GM19372 (cell line): ENCODE data around the gene CACNA1D.
"Not testable (repeated sequence)": the region's sequence is repeated elsewhere in the genome, so short reads cannot be mapped to it uniquely, and the experiment has no call there.

ENCODE experiments used
- ATAC-seq: cut with Tn5 transposase; IDR thresholded peaks from one replicate; pipeline ENCODE4 v1.9.1; 2021; ENCODE audit warnings: mild to moderate bottlenecking, low read depth, moderate library complexity; ENCODE audit not compliant: unreplicated experiment

CACNA1D gene

DNA sequence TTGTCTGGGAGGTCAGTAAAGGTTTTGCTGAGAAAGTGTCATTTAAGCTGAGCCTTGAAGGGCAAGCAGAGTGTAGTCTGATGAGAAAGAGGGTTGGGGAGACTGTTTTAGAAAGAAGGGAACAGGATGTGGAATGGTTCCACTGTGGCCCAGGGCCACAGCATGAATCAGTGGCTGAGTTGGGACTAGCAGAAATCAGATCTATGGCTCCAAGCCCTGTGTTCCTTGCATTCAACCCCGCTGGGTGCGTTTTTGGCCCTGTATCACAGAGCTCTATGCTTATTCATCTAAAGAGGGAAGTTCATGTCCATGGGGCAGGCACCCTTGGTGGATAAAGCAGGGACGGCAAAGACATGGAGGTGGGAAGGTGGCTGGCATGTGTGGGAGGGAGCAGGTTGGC lies 151.3 kb downstream of the CACNA1D start:
- no peak for ATAC-seq

DNA sequence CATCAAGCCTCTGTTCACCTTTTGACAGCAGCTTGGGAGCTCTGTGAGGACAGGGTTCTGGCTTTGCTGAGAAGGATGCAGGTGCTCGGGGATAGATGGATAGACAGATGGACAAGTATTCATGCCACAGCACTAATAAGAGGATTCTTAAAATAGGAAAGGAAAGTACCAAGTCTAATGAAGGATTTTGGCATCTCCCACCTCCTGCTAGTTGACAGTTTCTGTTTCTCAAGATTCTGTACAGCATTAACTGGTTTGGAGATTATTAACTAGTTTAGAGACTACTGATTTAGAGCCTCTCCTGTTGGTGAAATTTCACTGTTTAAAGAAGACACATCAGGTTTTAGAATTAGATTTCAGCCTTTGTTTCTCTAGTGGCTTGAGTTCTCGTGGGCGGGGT lies 152.3 kb downstream of the CACNA1D start:
- ATAC-seq: peak; percentile 53

DNA sequence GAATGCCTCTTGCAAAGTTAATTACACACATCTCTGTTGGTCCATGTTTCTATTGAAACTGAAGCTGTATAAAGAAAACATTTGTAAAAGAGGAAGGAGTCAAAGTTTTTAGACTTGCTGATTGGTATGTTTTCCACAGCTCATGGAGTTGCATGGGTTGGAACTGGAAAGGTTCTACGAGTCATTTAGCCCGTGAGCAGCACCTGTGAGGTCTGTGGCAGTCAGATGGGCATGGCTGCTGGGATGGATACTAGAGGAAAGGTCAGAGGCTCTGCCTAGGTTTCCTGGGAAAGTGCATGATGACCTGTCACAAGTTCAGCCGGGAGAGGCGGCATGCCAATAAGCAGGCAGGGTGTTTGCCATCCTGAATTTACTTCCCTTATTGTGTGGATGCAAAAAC lies 155.4 kb downstream of the CACNA1D start:
- no peak for ATAC-seq

DNA sequence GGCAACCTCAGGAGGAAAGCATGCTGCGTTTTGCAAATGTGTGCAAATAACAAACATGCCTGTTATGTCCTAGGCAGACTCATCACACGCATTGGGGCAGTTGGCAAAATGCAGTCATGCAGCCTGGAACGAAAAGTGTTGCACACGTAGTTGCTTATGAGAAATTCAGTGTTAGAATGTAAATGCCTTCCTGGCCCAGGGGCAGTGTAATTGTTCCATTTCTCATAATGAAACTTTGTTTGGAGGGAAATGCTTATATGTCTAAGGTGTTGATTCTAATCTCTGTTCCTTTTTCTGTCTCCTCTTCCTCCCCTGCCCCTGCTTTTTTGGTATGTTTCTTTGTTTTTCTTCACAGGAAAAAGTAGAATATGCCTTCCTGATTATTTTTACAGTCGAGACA lies 156.0 kb downstream of the CACNA1D start:
- peak; percentile 65 for ATAC-seq

DNA sequence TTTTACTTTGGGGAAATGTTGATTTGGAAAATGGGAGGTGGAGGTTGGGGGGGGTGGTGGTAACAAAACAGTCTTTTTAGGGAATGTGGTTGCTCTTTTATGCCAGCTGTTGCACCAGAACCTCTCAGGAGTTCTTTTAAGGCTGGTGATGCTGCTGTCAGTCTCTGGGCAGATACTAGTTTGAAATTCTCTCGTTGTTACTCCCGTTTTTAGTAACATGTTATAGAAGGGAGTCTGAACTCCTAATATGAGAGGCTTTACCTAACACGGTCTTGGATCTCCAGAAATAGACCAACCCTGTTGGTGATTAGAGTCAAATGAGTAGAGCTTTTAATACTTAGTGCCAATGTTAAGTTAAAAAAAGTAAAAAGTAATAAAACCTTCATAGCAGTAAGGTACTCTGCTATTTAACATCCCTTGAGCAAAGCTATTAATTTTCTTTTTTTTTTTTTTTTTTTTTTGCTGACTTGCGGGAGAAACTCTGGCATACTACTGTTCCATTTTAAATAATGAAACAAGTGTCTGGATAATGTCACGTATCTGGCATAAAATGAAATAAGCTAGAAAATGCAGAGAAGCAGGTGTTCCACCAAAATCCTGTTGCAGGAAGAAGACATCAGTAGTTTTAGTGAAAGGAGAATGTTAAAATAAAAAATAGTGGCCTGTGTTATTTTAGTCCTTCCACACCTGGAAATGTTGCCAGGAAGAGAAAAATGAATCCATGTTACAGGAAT lies 156.7 kb downstream of the CACNA1D start:
- ATAC-seq: no peak

DNA sequence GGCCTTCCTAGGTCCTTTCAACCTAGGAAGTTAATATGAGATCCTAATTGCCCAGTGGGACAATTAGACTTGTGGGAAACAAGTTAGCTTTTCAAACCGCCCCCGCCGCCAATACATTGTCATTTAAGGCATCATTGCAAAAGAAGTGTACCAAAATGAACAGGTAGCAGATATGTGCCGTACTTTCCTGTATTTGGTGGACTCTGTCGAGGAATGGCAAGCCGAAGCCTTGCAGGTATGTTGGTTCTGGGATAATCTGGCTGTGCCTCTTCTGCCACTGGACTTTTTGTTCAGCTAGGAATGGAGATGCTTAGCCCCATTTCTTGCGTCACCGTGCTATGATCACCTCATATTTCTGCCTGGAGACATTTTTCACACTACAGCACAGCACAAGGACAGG lies 157.5 kb downstream of the CACNA1D start:
- no peak for ATAC-seq

DNA sequence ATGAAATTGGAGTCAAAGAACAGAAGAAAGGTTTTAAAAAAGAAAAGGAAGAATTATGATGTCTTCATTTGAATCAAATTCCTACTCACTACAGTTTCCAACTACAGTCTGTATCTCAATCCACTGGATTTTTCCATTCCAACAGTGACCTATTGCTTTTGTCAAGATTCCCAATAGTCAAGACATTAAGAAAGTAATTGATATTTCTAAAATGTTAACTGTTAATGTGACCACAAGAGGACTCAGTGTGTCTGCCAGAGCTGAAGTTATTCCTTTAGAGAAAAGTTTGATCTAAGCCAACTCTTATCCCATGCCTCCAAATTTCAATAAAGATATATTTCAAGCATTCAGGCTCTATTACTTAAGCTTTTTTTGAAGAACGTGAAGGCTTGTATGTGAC lies 163.2 kb downstream of the CACNA1D start:
- no peak for ATAC-seq

DNA sequence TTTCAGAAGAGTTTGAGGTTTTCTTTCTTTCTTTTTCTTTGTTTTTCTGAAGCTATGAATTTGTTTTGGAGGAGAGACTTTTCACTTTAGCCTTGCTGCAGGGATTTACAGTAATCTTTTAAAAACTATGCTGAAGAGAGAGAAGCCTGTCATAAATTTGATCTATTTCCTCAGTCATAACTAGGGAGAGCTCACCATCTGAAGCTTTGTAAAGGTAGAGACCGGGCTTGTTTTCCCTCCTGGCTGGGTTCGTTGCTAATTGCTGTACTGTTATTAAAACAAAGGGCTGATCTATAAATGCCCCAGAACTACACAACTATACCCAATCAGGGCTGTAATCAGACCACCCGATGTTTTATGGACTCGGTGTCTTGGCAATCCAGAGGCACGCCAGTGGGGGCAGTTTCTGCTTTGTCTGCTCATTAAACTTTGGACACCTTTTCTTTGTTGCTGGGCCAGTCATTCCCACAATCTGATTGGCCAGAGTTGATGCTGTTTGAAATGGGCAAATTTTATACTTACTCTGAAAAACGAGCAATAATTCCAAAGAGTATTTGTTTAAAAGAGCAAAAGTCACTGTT lies 164.3 kb downstream of the CACNA1D start:
- ATAC-seq: no peak

DNA sequence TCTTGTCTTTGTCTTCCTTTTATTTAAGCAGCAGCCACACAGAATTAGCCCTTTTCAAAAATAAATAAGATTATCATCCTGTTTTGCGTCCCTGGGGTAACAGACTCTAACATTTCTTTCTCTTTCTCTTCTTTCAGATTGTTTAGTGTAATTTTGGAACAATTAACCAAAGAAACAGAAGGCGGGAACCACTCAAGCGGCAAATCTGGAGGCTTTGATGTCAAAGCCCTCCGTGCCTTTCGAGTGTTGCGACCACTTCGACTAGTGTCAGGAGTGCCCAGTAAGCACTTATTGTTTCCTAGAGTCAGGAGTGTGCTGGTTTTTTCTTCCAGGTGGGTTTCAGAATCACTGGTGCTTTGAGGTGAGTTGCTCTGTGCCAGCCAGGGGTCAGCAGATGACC lies 165.6 kb downstream of the CACNA1D start:
- ATAC-seq: no peak

DNA sequence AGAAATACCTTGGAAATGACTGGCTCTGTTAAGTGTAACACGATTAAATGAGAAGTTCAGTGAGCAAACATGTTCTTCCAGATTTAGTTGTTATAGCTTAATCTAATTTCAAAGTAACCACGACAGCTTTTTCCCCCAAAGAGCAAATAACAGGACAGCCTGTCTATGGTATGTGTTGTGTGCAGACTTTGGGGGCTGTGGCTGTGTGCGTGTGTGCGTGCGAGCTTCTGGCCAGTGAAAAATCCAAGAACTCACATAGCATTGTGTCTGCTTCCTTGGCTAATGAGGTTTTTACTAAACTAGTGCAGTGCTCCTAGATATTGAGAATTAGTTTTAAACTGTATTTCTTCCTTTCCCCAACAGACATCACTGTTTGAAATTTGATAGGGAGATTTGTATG lies 167.1 kb downstream of the CACNA1D start:
- ATAC-seq: no peak

DNA sequence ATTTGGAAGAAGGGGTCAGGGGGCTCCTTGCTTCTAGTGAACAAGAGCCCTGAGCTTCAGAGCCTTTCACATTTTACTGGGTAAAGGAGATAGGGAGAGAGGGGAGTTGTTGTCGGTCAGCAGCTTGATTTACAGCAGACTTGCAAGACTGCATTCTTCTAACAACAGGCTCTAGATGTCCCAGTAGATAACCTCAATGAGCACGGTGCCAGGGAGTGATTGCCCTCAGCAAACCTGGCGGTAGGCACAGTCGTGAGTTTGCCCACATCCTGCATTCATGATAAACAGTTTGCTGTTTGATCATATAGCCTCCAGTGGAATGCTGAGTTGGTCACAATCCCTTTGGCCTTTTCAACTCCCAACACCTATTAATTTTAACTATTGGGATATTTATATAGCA lies 170.4 kb downstream of the CACNA1D start:
- not testable (repeated sequence) for ATAC-seq

DNA sequence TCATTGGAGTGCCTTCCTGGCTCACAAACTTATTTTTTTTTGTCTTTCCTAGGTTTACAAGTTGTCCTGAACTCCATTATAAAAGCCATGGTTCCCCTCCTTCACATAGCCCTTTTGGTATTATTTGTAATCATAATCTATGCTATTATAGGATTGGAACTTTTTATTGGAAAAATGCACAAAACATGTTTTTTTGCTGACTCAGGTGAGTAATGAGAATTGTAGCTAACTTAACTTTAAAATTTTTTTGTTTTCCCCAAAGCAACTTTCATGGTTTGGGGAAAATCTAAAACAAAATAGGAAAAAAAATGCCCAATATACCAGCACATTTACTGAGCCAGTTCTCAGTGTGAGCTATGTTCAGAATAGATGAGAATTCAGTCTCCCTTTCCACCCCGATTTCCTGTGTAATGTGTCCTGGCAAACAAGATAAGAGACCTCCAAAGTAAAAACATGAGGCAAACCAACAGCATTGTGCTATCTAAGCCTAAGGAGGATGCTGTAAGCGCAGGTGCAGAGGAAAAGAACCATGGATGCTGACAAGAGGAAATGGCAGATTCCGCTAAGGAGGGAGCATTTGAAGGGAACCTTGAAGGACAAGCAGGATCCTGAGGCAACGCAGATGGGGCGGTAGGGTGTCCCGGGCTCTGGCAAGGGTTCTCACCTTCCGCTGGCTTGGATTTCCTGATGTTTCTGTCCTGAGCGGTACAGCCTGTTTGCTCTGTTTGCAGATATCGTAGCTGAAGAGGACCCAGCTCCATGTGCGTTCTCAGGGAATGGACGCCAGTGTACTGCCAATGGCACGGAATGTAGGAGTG lies 171.4 kb downstream of the CACNA1D start:
- ATAC-seq: no peak

DNA sequence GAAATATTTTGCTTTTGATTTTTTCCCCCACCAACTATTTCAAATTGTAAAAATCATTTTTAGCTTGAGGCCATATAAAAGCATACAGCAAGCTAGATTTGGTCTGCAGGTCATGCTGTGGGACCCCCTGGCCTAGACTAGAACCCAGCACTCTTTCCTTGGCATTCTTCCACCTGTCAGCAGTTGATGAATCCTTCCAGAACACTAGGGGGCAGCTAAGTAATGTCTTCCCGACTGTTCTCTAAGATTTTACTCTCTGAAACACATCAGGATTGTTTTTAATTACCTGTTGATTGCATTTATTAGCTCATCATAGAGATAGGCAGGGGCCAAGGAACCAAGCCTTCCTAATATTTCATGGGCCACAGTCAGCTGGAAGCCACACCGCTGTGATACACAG lies 174.5 kb downstream of the CACNA1D start:
- ATAC-seq: no peak

DNA sequence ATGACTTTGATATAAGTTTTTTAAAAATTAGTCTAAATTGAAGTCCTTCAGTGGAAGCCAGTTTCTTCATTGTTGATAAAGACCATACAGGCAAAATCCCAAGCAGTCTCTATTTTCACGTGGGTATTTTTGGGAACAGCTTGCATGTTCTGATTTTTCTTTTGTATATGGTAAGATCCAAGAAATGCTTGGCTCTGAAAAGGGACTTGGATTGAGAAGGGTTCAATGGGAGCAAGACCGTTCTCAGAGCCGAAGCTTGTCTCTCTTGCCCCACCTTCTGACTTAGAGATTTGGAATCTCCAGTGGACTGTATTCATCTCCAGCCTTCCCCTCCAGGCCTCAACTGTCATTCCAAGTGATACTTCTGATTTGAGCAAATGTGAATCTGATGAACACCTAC lies 176.3 kb downstream of the CACNA1D start:
- no peak for ATAC-seq

DNA sequence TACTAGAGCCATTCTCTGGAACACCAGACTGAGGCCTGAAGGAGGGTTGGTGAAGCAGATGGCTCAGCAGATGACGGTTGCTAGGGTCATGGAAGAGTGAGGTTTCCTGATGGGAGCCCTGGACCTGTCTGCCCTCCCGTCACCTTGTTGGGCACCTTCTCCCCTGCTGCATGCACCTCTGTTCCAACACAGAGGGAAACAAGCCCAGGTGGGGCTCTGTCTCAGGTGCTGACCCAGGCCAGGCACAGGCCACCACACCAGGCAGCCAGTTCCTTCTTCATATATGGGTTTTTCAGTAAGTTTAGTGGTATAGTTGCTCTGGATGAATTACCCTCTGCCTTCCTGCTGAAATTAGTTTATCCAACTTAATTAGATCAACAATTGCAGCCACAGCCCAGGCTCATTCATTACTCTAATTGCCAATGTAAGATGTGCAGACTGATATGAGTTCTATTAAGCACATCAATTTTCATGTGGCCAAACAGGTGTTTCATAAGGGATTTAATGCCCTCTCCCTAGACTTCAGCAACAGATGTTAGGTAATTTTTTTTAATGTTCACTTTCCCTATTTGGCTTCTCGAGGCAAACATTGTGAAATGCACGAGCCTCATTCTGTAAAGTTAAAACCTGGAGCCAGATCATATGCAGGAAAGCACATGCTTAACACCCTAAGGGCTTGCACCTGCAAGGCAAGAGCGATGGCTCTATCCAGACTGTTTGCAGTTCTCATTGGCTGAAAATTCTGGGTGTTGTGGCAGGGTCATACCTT lies 177.0 kb downstream of the CACNA1D start:
- ATAC-seq: no peak

DNA sequence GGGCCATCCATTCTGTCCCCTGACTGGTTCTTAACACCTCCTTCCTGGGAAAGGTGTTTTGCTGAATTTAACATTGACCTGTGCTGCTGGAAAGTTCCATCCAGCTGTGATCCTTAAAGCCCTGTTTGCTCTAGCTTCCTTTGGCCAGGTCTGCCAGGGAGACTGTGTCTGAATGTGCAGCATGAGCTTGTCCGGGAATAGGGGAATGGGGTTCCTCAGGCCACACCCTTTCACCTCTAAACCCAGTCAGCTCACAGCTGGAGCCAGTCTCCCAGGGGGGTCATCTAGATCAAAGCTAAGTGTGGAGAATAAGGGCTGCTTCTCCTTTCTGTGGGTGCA lies 177.5 kb downstream of the CACNA1D start:
- ATAC-seq: no peak

DNA sequence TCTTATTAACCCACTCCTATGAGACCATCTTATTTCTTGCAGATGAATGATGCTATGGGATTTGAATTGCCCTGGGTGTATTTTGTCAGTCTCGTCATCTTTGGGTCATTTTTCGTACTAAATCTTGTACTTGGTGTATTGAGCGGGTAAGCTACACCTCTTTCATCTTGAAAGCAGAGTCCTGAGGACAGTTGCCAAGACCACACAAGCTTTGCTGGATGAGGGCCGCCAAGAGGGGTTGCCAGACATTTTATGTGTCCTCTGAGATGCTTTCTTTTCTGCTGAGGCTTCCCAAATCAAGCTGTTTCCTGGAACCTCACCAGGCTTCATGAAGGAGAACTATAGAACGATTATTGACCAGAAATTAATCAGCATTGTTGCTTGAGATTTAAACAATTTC lies 178.6 kb downstream of the CACNA1D start:
- ATAC-seq: no peak

DNA sequence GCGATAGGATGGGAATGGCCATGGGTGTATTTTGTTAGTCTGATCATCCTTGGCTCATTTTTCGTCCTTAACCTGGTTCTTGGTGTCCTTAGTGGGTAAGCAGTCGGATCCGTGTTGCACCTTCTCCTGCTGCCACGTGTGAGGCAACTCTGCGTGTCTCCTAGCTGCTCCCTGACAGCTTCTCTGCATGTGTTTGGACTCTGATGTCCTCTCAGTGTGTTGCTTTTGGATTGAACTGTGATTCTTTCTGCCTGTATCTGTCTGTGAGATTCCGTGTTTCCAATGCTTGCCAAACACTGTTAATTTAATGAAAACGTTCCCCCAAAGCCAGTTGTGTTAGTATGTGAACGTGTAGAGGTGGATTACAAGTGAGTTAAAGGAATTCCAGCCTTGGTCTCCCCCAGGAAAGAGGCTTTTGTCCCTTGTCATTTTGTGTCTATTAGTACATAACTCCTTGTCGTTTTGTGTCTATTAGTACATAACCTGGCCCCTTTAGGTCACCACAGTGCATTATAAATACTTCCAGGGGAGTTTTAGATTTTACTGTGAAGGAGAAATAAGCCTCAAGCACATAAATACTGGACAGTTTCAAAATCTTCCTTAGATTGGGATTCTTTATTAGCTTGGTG lies 179.4 kb downstream of the CACNA1D start:
- ATAC-seq: no peak

DNA sequence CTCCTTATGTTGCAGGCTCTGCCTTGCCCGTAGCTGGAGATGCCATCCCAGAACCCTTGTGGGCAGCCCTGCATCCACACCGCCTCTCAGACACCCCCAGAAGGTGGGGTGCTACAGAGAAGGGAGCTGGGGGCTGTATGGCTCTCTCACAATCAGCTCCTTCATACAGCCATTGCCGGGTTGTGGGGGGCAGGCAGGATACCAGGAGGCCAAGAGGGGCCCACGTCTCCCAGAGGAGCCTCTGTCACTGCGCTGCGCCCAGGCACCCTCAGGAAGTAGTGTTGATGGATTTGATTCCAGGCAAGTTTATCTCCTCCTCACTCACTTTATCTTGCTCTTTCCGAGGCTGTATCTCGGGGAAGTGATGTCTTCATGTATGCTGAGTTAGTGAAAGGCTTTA lies 180.2 kb downstream of the CACNA1D start:
- no peak for ATAC-seq

DNA sequence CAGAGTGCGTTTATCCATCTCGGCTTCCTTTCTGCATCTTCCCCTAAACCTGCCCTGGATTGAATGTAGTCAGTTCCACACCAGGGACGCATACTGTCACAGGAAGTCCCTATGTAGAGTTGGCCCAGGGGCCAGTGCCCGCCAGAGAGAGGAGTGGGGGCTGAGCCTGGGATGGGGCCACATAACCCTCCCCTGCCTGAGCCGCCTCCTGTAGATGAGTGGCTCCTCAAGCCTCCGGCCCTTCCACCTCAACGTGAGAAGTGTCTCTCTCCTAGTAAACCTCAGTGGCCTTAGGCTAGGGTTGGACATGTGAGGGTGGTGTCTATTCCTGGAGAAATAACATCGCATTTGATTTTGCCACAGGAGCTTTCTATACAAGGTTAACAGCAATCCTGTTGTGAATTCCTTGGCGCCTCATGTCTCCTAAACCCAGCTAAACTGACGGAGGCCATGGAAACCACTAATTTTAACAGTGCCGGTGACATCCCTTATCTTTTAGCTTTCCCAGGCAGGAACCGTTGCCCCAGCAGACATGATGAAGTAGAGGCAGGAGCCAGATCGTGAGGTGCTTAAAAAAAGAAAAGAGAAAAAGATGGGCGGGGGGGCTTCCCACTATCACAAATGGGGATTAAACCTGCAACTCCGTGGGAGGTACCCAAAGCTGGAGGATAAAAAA lies 180.7 kb downstream of the CACNA1D start:
- ATAC-seq: no peak
